Thoracic aorta (tissue), 2 donors: ENCODE data around the gene PIP5K1C. TPM values are rescaled to one million over a fixed set of nuclear protein-coding genes. Genes with fewer than 3 reads are reported as not detected.

Source experiments
- ATAC-seq: fragments of 150-250 bp; one replicate; pipeline ENCODE4 v1.8.0; 2017; ENCODE audit warnings: low read depth; ENCODE audit not compliant: insufficient number of reproducible peaks, low FRiP score
- DNase-seq: peaks from one replicate; pipeline ENCODE4 v3.0.0-alpha.2; 2020; ENCODE audit warnings: low spot score
- H3K27ac ChIP-seq, 2 donors: fragments of 200-600 bp; sonication (generic); 1 replicate in 1 of 2; 2 replicates in 1 of 2; pipeline ENCODE4 v1.5.1; 2016; ENCODE audit warnings: mild to moderate bottlenecking in 2 of 2, moderate library complexity in 2 of 2
- H3K27me3 ChIP-seq: fragments of 200-600 bp; sonication (generic); replicated peaks from 2 replicates; pipeline ENCODE4 v1.6.0; 2016; ENCODE audit warnings: mild to moderate bottlenecking; ENCODE audit not compliant: insufficient read depth
- H3K36me3 ChIP-seq: fragments of 200-600 bp; sonication (generic); one replicate; pipeline ENCODE4 v1.5.1; 2016
- H3K4me1 ChIP-seq, 2 donors: fragments of 200-600 bp; sonication (generic); 1 replicate in 1 of 2; 2 replicates in 1 of 2; pipeline versions ENCODE4 v1.5.1 to v1.6.0; 2016; ENCODE audit warnings: low read depth in 2 of 2, mild to moderate bottlenecking in 1 of 2; ENCODE audit not compliant: control insufficient read depth in 1 of 2
- H3K4me3 ChIP-seq: fragments of 200-600 bp; sonication (generic); 2 replicates; pipeline ENCODE4 v1.5.1; 2016; ENCODE audit warnings: mild to moderate bottlenecking
- H3K9me3 ChIP-seq: fragments of 200-600 bp; sonication (generic); 2 replicates; pipeline ENCODE4 v1.5.1; 2016
- CTCF ChIP-seq: fragments of 200-600 bp; sonication (generic); IDR thresholded peaks from one replicate; pipeline ENCODE4 v1.5.1; 2019; ENCODE audit warnings: antibody characterized with exemption
- total RNA-seq, 2 donors: library from RNA; depleted of rRNA; stranded (reverse); fragments of >200 nt; gene quantifications; one replicate each; pipeline versions ENCODE4 v1.1.0 to v1.2.3, GENCODE V29; 2016

The PIP5K1C gene
- total RNA-seq, 2 donors from 2014 or later: 82.6 to 84.5 TPM

GRCh38 chr19:3613818-3614661 lies 86.2 kb downstream of the PIP5K1C start:
- H3K27ac ChIP-seq: no peak overlapping the region
- no peak overlapping the region for H3K4me3 ChIP-seq
- no peaks in the 10 kb centered on the region for H3K27me3 ChIP-seq
- H3K36me3 ChIP-seq: peaks cover 15% of the 10 kb centered on the region
- DNase-seq: no peak
- ATAC-seq: no peak
- H3K9me3 ChIP-seq: no peaks in the 10 kb centered on the region
- no peak for TF ChIP-seq CTCF
- peaks cover 15 to 25% of the 10 kb centered on the region in 2 donors for H3K4me1 ChIP-seq

- no peak for TF ChIP-seq CTCF
- DNase-seq: no peak
- Histone ChIP-seq H3K4me1 (peaks cover 21 to 29% of the 10 kb centered on the region in 2 donors), H3K9me3 (no peaks in the 10 kb centered on the region), H3K27ac (no peak overlapping the region), H3K27me3 (no peaks in the 10 kb centered on the region), H3K36me3 (peaks cover 13% of the 10 kb centered on the region), H3K4me3 (no peak overlapping the region)
- no peak for ATAC-seq
Observed at GRCh38 chr19:3612901-3613741, 87.1 kb downstream of the PIP5K1C start.

- Histone ChIP-seq H3K4me1 (peaks cover 26 to 35% of the 10 kb centered on the region in 2 donors), H3K4me3 (no peak overlapping the region), H3K27ac (no peak overlapping the region), H3K9me3 (no peaks in the 10 kb centered on the region), H3K36me3 (peaks cover 13% of the 10 kb centered on the region), H3K27me3 (no peaks in the 10 kb centered on the region)
- DNase-seq (no peak), ATAC-seq (no peak)
- no peak for TF ChIP-seq CTCF
Observed at GRCh38 chr19:3612330-3612729, 87.9 kb downstream of the PIP5K1C start.

GRCh38 chr19:3611841-3612240 lies 88.4 kb downstream of the PIP5K1C start:
- TF ChIP-seq CTCF: no peak
- Histone ChIP-seq H3K9me3 (no peaks in the 10 kb centered on the region), H3K36me3 (peaks cover 13% of the 10 kb centered on the region), H3K27me3 (no peaks in the 10 kb centered on the region), H3K27ac (no peak overlapping the region), H3K4me1 (peaks cover 26 to 35% of the 10 kb centered on the region in 2 donors), H3K4me3 (no peak overlapping the region)
- DNase-seq (no peak), ATAC-seq (no peak)
